Measurements from ENCODE around the gene CCL20.

DNA sequence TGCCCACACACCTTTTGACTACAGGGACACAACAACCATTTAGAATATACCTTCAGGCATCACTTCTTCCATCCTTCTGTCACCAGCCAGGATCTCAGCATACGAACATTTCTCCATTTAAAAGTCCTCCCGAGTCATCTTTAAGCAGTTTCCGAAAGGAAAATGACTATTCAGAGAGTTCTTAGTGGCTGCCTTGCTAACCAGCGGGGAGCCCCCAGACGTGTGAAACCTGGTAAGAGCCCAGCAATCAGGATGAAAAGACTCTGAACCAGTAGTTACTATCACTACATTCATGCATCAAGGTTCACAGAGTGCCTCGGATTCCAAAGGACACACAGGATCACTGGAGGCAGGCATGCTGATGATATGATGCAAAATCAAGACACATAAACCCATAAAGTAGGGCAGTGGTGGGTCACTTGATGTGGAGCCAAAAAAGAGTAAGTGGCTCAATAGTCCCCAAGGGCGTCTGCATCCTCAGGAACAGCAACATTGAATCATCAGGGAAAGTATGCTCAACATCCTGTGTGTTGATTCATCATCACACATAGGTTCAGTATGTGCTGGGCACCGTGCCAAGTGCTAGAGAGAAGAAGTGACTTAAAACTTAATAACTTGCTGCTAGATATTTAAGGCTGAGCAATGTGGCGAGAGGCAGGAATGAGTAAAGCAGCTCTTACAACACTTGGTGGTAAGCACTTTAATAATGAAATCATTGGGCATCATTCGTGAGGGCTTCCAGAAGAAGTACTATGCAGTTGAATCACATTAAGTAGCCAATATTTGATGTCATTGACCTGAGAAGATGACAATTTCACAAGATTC lies 4.4 kb downstream of the CCL20 start:
- TF ChIP-seq CTCF (IDR thresholded peaks at IDR 0.05; ENCODE audit: poor library complexity, severe bottlenecking): no peak
- no peak for TF ChIP-seq POLR2AphosphoS5 (IDR thresholded peaks at IDR 0.05)
- no peak for TF ChIP-seq REST (IDR thresholded peaks at IDR 0.05; ENCODE audit: borderline replicate concordance)
- no peak for TF ChIP-seq TAF1 (IDR thresholded peaks at IDR 0.05; ENCODE audit: low read depth)
- TF ChIP-seq RAD21 (conservative IDR thresholded peaks at IDR 0.05): no peak
- no peak for TF ChIP-seq MXI1 (conservative IDR thresholded peaks at IDR 0.05; ENCODE audit: poor library complexity, severe bottlenecking)
- TF ChIP-seq EZH2 (IDR thresholded peaks at IDR 0.05; ENCODE audit: borderline replicate concordance, insufficient read depth, low read length, poor library complexity, severe bottlenecking): no peak
- no peak for TF ChIP-seq EP300 (conservative IDR thresholded peaks at IDR 0.05; ENCODE audit: poor library complexity, severe bottlenecking)
- TF ChIP-seq SMC3 (conservative IDR thresholded peaks at IDR 0.05; ENCODE audit: poor library complexity): no peak
